Measurements from ENCODE around the gene SAP130. TPM values are rescaled to one million over a fixed set of nuclear protein-coding genes. Genes with fewer than 3 reads are reported as not detected.
"Not testable (repeated sequence)": the region's sequence is repeated elsewhere in the genome, so short reads cannot be mapped to it uniquely, and the experiment has no call there.

SAP130 gene
- total RNA-seq, 4 donors from 2014 or later = 8.9 to 44.0 (median 11.7) TPM

GRCh38 chr2:127913808-127914457 lies 113.9 kb downstream of the SAP130 start:
- DNase-seq (ENCODE audit: low spot score in 2 of 2) = peak in 1 of 2 donors; percentile 56
- TF ChIP-seq CTCF (IDR thresholded peaks at IDR 0.05) (no peak), POLR2A (IDR thresholded peaks at IDR 0.05) (no peak)
- H3K4me3 ChIP-seq (ENCODE audit: low read depth, poor library complexity, severe bottlenecking) = no peak overlapping the region
- intact Hi-C loops (cut with DNase I; ENCODE audit: low total_unique reads) = no loop called here
- 79 to 89% methylated on average over 8 of the region's 8 CpGs for WGBS, 2 donors

GRCh38 chr2:127911737-127912136 lies 116.1 kb downstream of the SAP130 start:
- no peak for DNase-seq (ENCODE audit: low spot score in 2 of 2)
- H3K4me3 ChIP-seq (ENCODE audit: low read depth, poor library complexity, severe bottlenecking) = no peak overlapping the region
- 61 to 65% methylated on average over 2 of the region's 2 CpGs for WGBS, 2 donors
- TF ChIP-seq POLR2A (IDR thresholded peaks at IDR 0.05) (no peak), CTCF (IDR thresholded peaks at IDR 0.05) (no peak)
- intact Hi-C loops (cut with DNase I; ENCODE audit: low total_unique reads) = no loop called here

GRCh38 chr2:127910415-127910814 lies 117.4 kb downstream of the SAP130 start:
- no peak for TF ChIP-seq POLR2A (IDR thresholded peaks at IDR 0.05)
- TF ChIP-seq CTCF (IDR thresholded peaks at IDR 0.05) = no peak
- no peak for DNase-seq (ENCODE audit: low spot score in 2 of 2)
- intact Hi-C loops (cut with DNase I; ENCODE audit: low total_unique reads) = no loop called here
- no peak overlapping the region for H3K4me3 ChIP-seq (ENCODE audit: low read depth, poor library complexity, severe bottlenecking)
- 94 to 97% methylated on average over 3 of the region's 3 CpGs for WGBS, 2 donors

- DNase-seq (ENCODE audit: low spot score in 2 of 2) = peak in 1 of 2 donors; percentile 75
- intact Hi-C loops (cut with DNase I; ENCODE audit: low total_unique reads) = no loop called here
- TF ChIP-seq POLR2A (IDR thresholded peaks at IDR 0.05) (no peak), CTCF (IDR thresholded peaks at IDR 0.05) (no peak)
- no peak overlapping the region for H3K4me3 ChIP-seq (ENCODE audit: low read depth, poor library complexity, severe bottlenecking)
- 67 to 70% methylated on average over 6 of the region's 6 CpGs for WGBS, 2 donors
These were observed 118.8 kb downstream of the SAP130 start for GRCh38 chr2:127909019-127909418.

- intact Hi-C loops (cut with DNase I; ENCODE audit: low total_unique reads); H3K4me3 ChIP-seq (ENCODE audit: low read depth, poor library complexity, severe bottlenecking); DNase-seq (ENCODE audit: low spot score in 2 of 2): not testable (repeated sequence)
- WGBS, 2 donors = 89 to 94% methylated on average over 12 of the region's 12 CpGs
These were observed 120.0 kb downstream of the SAP130 start for GRCh38 chr2:127907733-127908400.

GRCh38 chr2:127906206-127906926 lies 121.5 kb downstream of the SAP130 start:
- intact Hi-C loops (cut with DNase I; ENCODE audit: low total_unique reads) = no loop called here
- TF ChIP-seq POLR2A (IDR thresholded peaks at IDR 0.05) = no peak
- no peak for TF ChIP-seq CTCF (IDR thresholded peaks at IDR 0.05)
- no peak overlapping the region for H3K4me3 ChIP-seq (ENCODE audit: low read depth, poor library complexity, severe bottlenecking)
- DNase-seq (ENCODE audit: low spot score in 2 of 2) = no peak
- 56 to 58% methylated on average over 21 of the region's 21 CpGs for WGBS, 2 donors

Data from lower leg skin (tissue), 4 donors.